GM21619 (cell line): ENCODE measurements around the gene SRF.
A peak's percentile ranks its signal among the peaks of the same experiment; 100 is the strongest.
"Not testable (repeated sequence)": the region's sequence is repeated elsewhere in the genome, so short reads cannot be mapped to it uniquely, and the experiment has no call there.

Experiments
- ATAC-seq: cut with Tn5 transposase; IDR thresholded peaks from one replicate; pipeline ENCODE4 v1.9.1; 2021; ENCODE audit not compliant: unreplicated experiment

Gene SRF

DNA sequence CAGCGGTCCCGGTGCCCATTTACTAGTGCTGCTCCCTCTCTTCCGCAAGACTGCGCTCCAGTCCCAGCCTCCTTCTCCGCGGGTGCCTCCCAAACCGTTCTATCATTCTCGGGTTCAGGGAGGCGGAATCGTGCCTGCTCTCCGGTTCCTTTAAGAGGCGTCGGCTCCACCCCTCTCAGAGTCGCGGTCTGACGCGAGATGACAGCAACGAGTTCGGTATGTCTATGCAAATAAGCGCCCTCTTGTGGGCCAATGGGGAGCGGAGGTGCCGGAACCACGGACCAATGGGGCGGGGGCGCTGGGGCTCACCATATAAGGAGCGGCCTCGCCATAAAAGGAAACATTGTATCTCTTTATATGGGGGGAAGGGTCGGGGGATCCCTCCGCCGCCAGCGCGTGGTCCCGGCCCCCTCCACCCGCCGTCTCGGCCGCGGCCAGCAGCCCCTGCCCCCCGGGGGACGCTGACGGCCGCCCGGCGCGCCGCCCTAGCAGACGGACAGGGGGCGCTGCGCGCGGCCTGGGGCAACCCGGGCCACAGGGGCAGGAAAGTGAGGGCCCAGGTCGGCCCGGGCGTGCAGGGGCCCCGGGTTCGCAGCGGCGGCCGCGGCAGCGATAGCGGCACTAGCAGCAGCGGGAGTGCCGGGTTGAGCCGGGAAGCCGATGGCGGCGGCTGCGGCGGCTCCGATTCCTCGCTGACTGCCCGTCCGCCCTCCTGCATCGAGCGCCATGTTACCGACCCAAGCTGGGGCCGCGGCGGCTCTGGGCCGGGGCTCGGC lies at the start of gene SRF:
SRF (plus strand) TSS at position 339 of the 776 bp plus-strand sequence; CDS start at position 727, 388 bp downstream.
- peak; percentile 56 for ATAC-seq

DNA sequence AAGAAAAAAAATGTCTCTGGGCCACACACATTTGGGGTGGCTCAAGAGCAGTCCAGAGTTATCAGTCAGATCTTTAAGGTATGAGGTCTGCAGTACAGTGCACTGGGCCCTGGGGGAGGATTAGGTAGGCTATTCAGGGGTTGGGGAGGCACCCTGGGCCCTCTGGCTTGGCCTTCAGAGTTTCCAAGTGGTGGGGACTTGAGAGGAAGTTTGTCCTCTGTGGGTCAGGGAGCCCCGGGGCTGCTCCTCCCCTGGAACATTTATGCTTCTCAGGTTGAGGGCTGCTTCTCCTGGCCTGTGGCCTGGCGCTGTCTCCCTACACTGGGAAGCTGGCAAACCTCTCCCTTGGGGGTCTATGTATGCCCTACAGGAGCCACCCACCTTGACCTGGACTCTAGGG lies 48.9 kb upstream of the SRF start:
- ATAC-seq = no peak

DNA sequence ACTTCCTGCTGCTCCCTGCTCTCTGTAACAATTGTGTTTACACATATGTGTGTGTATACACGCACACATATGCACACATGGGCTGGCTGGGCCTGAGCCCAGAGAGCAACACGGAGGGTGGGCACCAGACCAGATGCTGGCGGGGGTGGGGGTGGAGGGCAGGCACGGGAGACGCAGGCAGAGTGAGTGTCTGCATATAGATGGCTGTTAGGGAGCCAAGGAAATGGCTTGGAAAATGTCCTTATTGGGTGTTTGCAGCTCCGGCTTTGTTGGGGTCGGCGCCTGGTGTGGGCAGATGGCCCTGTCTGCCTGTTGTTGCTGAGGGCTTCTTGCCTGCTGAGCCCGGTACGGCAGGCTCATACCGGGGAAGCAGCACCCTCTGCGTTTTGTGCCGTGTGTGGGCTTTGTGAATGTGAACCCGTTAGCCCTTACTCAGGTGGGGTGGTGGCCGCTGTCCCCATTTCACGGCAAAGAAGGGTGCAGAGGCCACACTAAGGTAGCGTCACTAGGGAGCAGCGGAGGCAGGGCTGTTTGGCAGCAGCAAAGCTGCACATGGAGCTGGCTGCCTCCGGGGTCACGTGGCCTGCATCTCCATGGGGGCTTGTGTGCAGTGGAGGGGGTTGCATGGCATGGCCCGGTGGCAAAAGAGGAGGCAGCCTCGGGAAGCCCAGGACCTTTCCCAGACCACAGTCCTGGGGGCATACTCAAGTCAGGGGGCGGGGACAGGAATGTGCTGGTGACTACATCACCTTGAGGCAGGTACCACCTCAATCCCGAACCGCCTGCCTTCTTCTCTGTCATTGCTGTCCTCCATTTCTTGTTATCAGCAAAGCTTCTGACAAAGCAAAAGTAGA lies 47.4 kb upstream of the SRF start:
- no peak for ATAC-seq

DNA sequence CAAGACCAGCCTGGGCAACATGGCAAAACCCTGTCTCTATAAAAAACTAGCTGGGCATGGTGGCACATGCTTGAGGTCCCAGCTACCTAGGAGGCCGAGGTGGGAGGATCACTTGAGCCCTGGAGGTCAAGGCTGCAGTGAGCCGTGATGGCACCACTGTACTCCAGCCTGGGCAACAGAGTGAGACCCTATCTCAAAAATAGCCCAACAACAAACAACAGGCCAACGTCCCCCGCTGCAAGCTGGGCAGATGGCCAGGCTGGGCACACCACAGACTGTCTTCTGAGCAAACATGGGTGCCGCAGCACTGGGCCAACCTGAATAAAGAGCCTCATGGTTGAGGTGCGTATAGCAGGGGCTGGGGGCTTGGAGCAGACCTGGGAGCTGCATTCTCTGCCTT lies 46.6 kb upstream of the SRF start:
- ATAC-seq = no peak

DNA sequence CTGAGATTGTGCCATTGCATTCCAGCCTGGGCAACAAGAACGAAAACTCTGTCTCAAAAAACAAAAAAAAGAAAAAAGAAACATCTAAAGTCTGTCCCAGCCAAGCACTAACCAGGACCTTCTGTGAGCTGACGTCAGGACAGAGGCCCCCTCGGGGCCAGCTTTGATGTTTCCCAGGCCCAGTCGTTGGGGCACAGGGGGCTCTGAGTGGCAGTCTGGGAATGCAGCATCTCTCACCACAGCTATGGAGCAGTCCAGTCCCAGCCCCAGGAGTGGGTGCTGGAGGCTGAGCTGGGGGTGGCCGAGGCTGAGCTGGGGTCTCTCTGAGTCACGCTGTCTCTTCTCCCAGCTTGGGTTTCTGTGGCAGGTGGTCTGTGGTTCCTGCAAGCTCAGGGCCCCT lies 46.0 kb upstream of the SRF start:
- ATAC-seq = no peak

DNA sequence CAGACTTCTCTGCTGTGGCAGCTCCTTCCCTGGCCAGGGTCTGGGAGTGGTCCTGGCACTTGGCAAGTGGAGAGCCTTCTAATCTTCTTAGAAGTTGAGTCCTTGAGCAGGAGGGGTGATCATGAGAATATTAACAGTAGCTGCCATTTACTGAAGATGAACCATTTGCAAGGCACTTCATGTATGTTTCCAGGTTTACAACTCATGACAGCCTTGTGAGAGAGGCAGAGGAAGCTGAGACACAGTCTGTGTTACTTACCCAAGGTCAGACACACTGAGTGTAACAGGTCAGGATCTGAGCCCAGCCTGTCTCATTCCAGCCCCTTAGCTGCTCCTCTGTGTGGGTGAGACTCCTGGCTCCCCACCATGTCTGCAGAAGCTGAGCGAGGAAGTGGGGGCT lies 45.5 kb upstream of the SRF start:
- ATAC-seq = no peak

DNA sequence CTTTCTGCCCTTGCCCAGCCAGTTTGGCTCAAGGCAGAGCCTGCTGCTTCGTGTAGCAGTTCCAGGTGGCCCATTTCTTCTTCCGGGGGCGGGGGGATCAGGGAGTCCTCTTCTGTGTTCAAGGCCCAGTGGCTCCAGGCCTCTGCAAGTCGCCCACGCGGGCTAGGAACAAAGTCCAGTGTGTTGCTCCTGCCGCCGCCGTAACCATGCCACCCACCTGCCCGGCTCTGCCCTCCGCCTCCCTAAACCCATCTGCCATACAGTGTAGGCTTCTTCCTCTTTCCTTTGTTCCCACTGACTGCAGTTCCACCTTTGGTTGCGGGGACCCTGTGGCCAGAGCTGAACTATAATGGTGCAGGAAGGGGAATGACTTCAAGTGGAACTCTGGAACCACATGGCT lies 43.9 kb upstream of the SRF start:
- no peak for ATAC-seq

DNA sequence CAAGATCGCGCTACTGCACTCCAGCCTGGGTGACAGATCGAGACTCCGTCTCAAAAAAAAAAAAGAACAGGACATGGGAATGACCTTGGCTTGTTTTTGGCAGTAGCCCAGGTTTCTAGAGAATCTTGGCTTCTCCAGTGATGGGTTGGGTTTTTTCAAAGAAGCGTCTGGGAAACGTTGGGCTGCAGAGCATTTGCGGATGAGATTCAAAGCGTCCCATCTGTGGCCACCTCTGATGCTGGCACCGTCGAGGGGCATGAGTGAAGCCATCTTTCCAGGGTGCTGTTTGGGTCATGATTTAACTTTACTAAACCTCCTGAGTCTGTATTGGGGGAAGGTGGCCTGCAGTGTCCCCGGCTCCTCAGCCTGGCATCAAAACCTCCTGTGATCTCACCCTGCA lies 43.2 kb upstream of the SRF start:
- no peak for ATAC-seq

DNA sequence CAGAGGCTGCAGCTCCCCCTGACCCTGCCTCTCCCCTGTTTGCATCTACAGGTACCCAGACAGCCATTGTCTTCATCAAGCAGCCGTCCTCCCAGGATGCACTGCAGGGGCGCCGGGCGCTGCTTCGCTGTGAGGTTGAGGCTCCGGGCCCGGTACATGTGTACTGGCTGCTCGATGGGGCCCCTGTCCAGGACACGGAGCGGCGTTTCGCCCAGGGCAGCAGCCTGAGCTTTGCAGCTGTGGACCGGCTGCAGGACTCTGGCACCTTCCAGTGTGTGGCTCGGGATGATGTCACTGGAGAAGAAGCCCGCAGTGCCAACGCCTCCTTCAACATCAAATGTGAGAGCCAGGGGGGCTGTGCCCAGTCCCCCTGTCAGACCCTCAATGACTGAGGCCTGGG lies 42.1 kb upstream of the SRF start:
- no peak for ATAC-seq

DNA sequence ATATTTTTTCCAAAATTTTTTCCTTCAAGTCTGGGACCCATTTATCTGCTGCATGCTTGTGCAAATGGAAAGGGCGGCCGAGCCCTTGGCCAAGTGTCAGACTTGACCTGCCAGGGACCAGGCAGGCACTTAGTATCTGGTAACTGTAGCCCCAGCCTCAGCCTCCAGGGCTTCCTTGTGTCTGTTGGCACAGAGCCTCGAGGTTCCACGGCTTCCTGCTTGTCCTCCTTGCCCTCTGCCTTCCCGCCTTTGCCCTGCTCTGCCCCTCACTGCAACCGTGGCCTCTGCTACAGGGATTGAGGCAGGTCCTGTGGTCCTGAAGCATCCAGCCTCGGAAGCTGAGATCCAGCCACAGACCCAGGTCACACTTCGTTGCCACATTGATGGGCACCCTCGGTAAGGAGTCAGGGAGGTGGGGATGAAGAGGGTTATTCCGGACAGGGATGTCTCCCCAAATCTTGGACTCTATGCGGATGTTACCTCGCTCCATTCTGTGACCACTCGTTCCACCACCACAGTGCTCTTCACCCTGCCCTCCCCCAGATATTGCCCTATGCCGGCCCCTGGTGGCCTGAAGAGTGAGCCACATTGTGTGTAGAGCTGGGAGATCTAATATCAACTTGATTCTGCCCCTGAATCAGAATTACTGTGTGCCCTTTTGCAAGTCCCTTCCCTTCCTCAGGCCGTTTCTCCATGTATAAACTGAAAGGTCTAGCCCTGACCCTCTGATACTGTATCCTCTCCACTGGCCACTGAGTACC lies 41.5 kb upstream of the SRF start:
- ATAC-seq = no peak

DNA sequence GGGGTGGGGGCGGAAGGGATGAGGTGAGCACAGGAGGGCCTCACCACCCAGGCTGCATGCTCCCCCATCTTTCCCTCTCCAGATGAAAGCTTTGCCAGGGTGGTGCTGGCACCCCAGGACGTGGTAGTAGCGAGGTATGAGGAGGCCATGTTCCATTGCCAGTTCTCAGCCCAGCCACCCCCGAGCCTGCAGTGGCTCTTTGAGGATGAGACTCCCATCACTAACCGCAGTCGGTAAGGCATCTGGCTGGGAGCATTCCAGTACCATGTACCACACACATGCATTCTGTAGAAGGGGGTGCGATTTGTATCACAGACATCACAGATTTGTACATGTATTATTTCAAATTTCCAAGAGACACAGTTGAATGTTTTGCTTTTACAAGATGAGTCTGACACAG lies 40.6 kb upstream of the SRF start:
- ATAC-seq = no peak

DNA sequence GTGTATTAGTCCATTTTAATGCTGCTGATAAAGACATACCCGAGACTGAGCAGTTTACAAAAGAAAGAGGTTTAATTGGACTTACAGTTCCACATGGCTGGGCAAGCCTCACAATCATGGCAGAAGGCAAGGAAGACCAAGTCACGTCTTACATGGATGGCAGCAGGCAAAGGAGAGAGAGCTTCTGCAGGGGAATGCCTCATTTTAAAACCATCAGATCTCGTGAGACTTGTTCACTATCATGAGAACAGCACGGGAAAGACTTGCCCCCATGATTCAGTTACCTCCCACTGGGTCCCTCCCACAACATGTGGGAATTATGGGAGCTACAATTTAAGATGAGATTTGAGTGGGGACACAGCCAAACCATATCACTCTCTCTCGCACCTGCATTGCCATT lies 39.7 kb upstream of the SRF start:
- not testable (repeated sequence) for ATAC-seq

DNA sequence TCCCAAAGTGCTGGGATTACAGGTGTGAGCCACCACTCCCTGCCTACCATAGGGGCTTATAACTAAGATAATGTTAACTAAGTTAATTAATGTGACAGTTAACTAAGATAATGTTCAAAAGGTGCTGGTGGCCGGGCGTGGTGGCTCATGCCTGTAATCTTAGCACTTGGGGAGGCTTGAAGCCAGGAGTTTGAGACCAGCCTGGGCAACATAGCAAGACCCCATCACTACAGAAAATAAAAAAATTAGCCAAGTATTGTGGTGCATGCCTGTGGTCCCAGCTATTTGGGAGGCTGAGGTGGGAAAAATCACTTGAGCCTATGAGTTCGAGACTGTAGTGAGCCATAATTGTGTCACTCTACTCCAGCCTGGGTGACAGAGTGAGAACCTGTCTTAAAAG lies 32.8 kb upstream of the SRF start:
- ATAC-seq = no peak

DNA sequence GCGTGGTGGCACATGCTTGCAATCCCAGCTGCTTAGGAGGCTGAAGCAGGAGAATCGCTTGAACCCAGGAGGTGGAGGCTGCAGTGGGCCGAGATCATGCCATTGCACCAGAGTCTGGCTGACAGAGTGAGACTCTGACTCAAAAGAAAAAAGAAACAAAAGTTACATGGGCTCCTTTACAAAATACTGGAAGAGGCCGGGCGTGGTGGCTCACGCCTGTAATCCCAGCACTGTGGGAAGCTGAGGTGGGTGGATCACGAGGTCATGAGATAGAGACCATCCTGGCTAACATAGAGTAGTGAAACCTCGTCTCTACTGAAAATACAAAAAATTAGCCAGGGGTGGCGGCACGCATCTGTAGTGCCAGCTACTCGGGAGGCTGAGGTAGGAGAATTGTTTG lies 31.1 kb upstream of the SRF start:
- ATAC-seq = not testable (repeated sequence)

DNA sequence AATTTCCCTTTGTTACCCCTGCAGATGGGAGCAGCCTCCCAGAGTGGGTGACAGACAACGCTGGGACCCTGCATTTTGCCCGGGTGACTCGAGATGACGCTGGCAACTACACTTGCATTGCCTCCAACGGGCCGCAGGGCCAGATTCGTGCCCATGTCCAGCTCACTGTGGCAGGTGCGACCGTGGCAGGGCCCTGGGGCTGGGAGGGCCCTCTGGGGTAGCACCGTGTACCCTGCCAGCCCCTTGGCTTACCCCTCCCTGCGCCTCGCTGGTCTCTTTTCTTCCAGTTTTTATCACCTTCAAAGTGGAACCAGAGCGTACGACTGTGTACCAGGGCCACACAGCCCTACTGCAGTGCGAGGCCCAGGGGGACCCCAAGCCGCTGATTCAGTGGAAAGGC lies 29.4 kb upstream of the SRF start:
- ATAC-seq = no peak

DNA sequence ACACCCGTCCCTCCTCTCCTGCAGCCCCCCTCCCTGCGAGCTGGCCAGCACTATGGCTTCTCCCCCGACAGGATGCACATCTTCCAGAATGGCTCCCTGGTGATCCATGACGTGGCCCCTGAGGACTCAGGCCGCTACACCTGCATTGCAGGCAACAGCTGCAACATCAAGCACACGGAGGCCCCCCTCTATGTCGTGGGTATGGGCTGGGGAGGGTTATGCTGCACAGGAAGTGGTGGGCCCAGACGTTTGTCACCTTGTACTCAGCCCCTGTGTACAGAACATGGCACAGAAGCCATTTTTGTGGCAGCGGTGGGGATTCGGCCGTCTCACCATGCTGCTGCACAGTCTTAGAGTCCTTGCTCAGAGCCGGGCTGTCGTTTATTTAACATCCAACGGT lies 29.0 kb upstream of the SRF start:
- ATAC-seq = no peak

DNA sequence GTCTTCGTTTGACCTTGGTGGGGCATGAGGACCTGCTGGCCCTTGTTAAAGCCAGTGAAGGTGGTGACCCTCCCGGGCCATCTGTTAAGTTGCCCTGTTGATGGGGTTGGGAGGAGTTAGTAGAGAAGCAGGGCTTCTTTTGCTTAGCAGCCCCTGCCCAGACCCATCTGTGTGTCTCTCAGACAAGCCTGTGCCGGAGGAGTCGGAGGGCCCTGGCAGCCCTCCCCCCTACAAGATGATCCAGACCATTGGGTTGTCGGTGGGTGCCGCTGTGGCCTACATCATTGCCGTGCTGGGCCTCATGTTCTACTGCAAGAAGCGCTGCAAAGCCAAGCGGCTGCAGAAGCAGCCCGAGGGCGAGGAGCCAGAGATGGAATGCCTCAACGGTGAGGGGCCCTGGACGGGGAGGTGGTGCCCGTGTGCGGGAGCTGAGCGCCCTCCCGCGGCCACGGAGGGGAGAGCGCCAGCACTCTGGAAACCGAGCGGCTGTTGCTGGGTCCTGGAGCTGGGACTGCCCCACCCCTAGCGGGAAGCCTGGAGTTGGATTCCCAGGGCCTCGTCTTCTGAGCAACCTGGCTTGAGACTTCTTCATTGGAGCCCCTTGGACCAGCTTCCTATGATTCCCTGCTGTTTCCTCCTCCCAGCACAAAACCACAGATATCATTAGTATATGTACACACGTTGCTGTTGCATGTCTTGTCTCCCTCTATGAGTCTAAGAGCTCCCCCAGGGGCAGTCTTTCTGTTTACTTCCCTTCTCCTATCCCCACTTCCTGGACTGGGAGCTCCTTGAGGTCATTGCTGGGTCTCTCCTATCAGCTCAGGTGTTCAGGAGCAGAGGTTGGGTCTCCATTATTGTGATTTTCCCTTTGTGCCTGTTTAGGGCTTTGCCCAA lies 27.6 kb upstream of the SRF start:
- ATAC-seq = no peak

DNA sequence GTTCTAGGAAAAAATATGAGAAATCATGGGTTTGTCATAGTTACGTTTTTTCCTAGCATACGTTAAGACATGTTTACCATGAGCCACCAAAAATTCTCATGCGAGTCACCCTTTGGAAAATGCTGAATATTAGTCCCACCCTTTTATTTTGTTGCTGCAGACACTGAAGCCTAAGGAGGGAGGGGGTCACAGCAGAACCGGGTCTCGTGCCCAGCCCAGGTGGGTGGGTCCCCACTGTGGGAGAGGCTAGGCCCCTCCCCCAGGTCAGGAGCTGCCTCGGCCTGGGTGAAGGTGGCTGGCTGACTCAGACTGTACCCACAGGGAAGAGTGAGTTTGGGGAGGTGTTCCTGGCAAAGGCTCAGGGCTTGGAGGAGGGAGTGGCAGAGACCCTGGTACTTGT lies 26.2 kb upstream of the SRF start:
- ATAC-seq = no peak

DNA sequence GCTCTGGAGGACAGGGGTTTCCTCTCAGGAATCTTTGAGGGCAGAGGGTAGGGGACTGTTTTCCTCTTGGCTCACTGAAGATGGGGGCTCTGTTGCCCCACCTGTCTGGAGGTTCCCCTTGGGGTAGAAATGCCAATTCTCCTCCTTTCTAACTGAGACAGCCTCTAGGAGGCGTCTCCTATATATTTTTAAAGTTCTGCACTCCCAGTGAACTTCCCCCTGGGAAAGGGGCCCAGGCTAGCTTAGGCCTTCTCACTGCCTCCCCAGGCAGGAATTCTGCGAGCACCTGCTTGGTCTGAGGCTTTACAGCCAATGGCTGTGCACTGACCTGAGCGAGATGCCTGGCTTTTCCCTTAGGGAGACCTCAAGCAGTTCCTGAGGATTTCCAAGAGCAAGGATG lies 24.8 kb upstream of the SRF start:
- no peak for ATAC-seq
